DOHH2 (cell line): ENCODE results near the gene PLVAP.

Source experiments
- EZH2phosphoT487 ChIP-seq: fragments of 200-600 bp; sonication (generic); IDR thresholded peaks from 2 replicates; pipeline ENCODE4 v1.6.1; 2017; ENCODE audit warnings: borderline replicate concordance, mild to moderate bottlenecking, antibody characterized with exemption, low read length, moderate library complexity, mixed read lengths
- TF ChIP-seq, protein P1 (sequence below): fragments of 200-600 bp; sonication (generic); IDR thresholded peaks from one replicate; pipeline ENCODE4 v1.5.1; 2014; ENCODE audit warnings: antibody characterized with exemption, mild to moderate bottlenecking, low read depth, low read length; ENCODE audit not compliant: poor library complexity, severe bottlenecking

DNA sequence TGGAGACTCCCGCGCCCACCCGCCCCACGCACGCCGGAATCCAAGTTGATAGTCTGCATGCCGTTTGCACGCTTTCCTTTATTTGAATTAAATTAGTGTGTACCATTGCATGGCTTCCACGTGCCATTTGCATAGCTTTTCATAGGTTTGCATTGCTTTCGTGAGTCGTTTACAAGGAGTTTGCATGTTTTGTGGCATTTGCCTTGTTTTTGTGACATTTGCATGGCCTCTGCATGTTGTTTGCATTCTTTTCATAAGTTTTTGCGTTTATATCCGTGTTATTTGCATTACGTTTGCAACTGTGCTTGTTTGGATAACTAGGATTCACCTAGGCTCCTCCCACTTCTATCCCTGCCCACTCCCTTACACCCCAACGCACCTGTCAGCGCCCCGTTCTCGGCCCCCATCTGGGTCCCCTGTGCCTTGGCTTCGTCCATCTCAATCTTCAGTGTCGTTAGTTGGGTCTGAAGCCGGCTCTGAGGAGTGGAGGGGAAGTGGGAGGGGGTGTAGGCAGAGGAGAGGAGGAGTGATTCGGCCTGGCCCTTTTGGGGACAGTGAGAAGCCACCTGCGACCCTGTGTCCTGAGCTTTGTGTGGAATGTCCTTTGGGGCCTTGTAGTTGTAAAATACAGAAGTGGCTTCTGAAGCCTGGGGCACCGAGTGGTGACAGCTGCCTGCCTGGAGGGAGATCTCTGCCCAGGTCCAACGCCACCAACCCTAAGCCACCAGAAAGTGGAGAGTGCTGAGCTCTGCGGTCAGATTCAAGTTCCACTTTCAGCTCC, 14.4 kb upstream of the PLVAP start:
- TF ChIP-seq, protein P1, sequence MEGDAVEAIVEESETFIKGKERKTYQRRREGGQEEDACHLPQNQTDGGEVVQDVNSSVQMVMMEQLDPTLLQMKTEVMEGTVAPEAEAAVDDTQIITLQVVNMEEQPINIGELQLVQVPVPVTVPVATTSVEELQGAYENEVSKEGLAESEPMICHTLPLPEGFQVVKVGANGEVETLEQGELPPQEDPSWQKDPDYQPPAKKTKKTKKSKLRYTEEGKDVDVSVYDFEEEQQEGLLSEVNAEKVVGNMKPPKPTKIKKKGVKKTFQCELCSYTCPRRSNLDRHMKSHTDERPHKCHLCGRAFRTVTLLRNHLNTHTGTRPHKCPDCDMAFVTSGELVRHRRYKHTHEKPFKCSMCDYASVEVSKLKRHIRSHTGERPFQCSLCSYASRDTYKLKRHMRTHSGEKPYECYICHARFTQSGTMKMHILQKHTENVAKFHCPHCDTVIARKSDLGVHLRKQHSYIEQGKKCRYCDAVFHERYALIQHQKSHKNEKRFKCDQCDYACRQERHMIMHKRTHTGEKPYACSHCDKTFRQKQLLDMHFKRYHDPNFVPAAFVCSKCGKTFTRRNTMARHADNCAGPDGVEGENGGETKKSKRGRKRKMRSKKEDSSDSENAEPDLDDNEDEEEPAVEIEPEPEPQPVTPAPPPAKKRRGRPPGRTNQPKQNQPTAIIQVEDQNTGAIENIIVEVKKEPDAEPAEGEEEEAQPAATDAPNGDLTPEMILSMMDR, result no peak
- TF ChIP-seq EZH2phosphoT487, result no peak
